Fibroblast of skin of right quadriceps (primary cell): ENCODE measurements around the gene KCNH2.
A peak's percentile ranks its signal among the peaks of the same experiment; 100 is the strongest.

ENCODE experiments used
- DNase-seq: peaks from one replicate; pipeline ENCODE4 v3.0.0-alpha.2; 2013

Gene KCNH2

GRCh38 chr7:150972741-150973140, 5.4 kb downstream of the KCNH2 start:
- DNase-seq = no peak

GRCh38 chr7:150972023-150972468, 6.1 kb downstream of the KCNH2 start:
- DNase-seq = no peak

GRCh38 chr7:150971242-150972022, 6.7 kb downstream of the KCNH2 start:
- DNase-seq = no peak

- DNase-seq = no peak
Measured at GRCh38 chr7:150970424-150970823, 7.7 kb downstream of the KCNH2 start.

GRCh38 chr7:150969475-150969874, 8.6 kb downstream of the KCNH2 start:
- DNase-seq = no peak

GRCh38 chr7:150968734-150969372, 9.3 kb downstream of the KCNH2 start:
- no peak for DNase-seq

- DNase-seq = no peak
Measured at GRCh38 chr7:150968056-150968733, 9.9 kb downstream of the KCNH2 start.

GRCh38 chr7:150967349-150967748, 10.8 kb downstream of the KCNH2 start:
- DNase-seq = no peak

- DNase-seq = no peak
Measured at GRCh38 chr7:150966002-150966401, 12.1 kb downstream of the KCNH2 start.

- no peak for DNase-seq
Measured at GRCh38 chr7:150965273-150965830, 12.8 kb downstream of the KCNH2 start.

- no peak for DNase-seq
Measured at GRCh38 chr7:150964593-150965111, 13.5 kb downstream of the KCNH2 start.

- DNase-seq = no peak
Measured at GRCh38 chr7:150963707-150964559, 14.2 kb downstream of the KCNH2 start.

GRCh38 chr7:150962553-150963399, 15.3 kb downstream of the KCNH2 start:
- DNase-seq = peak; percentile 23

- DNase-seq = no peak
Measured at GRCh38 chr7:150962290-150962552, 15.9 kb downstream of the KCNH2 start.

- DNase-seq = no peak
Measured at GRCh38 chr7:150961510-150962289, 16.4 kb downstream of the KCNH2 start.

- DNase-seq = no peak
Measured at GRCh38 chr7:150959739-150960734, 18.1 kb downstream of the KCNH2 start.

GRCh38 chr7:150959081-150959480, 19.0 kb downstream of the KCNH2 start:
- no peak for DNase-seq

- DNase-seq = no peak
Measured at GRCh38 chr7:150958597-150958996, 19.5 kb downstream of the KCNH2 start.

GRCh38 chr7:150958062-150958552, 20.0 kb downstream of the KCNH2 start:
- no peak for DNase-seq
